Neutrophil (primary cell): ENCODE measurements around the gene KIR3DL2.
"Not testable (repeated sequence)": the region's sequence is repeated elsewhere in the genome, so short reads cannot be mapped to it uniquely, and the experiment has no call there.

Experiments
- H3K27ac ChIP-seq: fragments of 200-600 bp; sonication (generic); 2 replicates; pipeline ENCODE4 v1.5.1; 2016; ENCODE audit warnings: mild to moderate bottlenecking, moderate library complexity
- H3K27me3 ChIP-seq: fragments of 200-600 bp; sonication (generic); 2 replicates; pipeline ENCODE4 v1.6.0; 2016; ENCODE audit warnings: mild to moderate bottlenecking
- H3K36me3 ChIP-seq: fragments of 200-600 bp; sonication (generic); 2 replicates; pipeline ENCODE4 v1.5.1; 2017
- H3K4me1 ChIP-seq, 2 experiments: fragments of 200-600 bp in 1 of 2; sonication (generic) in 1 of 2; 1 replicate in 1 of 2; 2 replicates in 1 of 2; pipeline versions ENCODE4 v1.5.1 to v1.6.1; 2013 to 2016; ENCODE audit warnings: low read depth in 1 of 2, low read length in 1 of 2, mild to moderate bottlenecking in 1 of 2, moderate library complexity in 1 of 2; ENCODE audit not compliant: control insufficient read depth in 1 of 2, insufficient read depth in 1 of 2
- H3K4me3 ChIP-seq, 2 experiments: fragments of 200-600 bp in 1 of 2; sonication (generic) in 1 of 2; 1 replicate in 1 of 2; 2 replicates in 1 of 2; pipeline ENCODE4 v1.5.1; 2013 to 2016; ENCODE audit warnings: low read depth in 1 of 2, low read length in 1 of 2, mild to moderate bottlenecking in 1 of 2, moderate library complexity in 1 of 2
- H3K9me3 ChIP-seq: fragments of 200-600 bp; sonication (generic); 2 replicates; pipeline ENCODE4 v1.5.1; 2016
- TF ChIP-seq, protein P1 (sequence below): fragments of 200-600 bp; sonication (generic); IDR thresholded peaks from 2 replicates; pipeline ENCODE4 v1.5.1; 2016; ENCODE audit warnings: antibody characterized with exemption

The KIR3DL2 gene

DNA sequence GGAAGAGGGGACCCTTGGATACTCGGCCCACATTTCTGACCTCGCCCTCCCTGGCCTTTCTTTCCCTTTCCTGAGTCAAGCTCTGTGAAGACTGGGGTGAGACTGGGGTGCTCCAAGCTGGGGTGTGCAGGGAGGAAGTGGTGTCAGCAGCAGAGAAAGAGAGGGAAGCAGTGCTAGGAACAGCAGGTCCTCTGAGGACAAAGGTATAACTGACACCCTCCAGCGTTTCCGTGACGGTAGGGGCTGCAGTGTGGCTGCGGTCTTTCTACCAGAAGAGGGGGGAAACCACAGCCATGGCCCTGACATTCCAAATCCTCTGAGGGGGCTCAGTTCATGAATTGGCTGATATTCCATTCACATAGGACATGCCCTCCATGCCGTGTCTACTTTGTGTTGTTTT, 1.1 kb downstream of the KIR3DL2 start:
- no peaks in the 10 kb centered on the region for H3K27me3 ChIP-seq
- peaks cover 14 to 26% of the 10 kb centered on the region in 2 experiments for H3K4me1 ChIP-seq
- no peaks in the 10 kb centered on the region for H3K36me3 ChIP-seq
- H3K9me3 ChIP-seq = no peaks in the 10 kb centered on the region
- TF ChIP-seq, protein P1, sequence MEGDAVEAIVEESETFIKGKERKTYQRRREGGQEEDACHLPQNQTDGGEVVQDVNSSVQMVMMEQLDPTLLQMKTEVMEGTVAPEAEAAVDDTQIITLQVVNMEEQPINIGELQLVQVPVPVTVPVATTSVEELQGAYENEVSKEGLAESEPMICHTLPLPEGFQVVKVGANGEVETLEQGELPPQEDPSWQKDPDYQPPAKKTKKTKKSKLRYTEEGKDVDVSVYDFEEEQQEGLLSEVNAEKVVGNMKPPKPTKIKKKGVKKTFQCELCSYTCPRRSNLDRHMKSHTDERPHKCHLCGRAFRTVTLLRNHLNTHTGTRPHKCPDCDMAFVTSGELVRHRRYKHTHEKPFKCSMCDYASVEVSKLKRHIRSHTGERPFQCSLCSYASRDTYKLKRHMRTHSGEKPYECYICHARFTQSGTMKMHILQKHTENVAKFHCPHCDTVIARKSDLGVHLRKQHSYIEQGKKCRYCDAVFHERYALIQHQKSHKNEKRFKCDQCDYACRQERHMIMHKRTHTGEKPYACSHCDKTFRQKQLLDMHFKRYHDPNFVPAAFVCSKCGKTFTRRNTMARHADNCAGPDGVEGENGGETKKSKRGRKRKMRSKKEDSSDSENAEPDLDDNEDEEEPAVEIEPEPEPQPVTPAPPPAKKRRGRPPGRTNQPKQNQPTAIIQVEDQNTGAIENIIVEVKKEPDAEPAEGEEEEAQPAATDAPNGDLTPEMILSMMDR = no peak
- peak overlapping the region; percentile 59 for H3K27ac ChIP-seq
- H3K4me3 ChIP-seq = no peak overlapping the region

DNA sequence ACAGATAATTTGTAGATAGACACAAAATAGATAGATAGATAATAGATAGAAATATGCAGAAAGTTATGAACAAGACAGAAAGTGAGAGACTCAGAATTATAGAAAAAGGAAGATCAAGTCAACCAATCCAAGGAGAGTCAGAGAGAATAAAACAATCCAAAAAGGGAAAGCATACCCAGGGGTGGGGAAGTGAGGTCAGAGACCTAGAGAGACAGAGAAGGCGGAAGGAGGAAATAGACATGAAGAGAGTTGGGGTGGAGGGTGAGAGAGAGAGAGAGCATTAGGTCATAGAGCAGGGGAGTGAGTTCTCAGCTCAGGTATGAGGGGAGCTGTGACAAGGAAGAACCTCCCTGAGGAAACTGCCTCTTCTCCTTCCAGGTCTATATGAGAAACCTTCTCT, 5.0 kb downstream of the KIR3DL2 start:
- peak overlapping the region; percentile 63 for H3K27ac ChIP-seq
- peaks cover 36 to 47% of the 10 kb centered on the region in 2 experiments for H3K4me1 ChIP-seq
- H3K36me3 ChIP-seq, H3K27me3 ChIP-seq, H3K4me3 ChIP-seq, H3K9me3 ChIP-seq: not testable (repeated sequence)

DNA sequence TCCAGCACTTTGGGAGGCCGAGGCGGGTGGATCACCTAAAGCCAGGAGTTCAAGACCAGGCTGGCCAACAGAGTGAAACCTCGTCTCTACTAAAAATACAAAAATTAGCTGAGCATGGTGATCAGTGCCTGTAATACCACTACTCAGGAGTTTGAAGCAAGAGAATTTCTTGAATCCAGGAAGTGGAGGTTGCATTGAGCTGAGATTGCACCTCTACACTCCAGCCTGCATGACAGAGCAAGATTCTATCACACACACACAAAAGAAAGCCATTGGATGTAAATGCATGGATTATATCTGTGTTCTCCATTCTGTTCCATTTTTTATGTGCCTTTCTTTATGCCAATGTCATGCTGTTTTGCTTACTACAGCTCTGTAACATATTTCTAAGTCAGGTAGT, 8.2 kb downstream of the KIR3DL2 start:
- H3K9me3 ChIP-seq, H3K36me3 ChIP-seq, H3K4me3 ChIP-seq: not testable (repeated sequence)
- H3K4me1 ChIP-seq = peaks cover 31 to 33% of the 10 kb centered on the region in 2 experiments
- peaks cover 16% of the 10 kb centered on the region for H3K27me3 ChIP-seq
- peak overlapping the region; percentile 72 for H3K27ac ChIP-seq

DNA sequence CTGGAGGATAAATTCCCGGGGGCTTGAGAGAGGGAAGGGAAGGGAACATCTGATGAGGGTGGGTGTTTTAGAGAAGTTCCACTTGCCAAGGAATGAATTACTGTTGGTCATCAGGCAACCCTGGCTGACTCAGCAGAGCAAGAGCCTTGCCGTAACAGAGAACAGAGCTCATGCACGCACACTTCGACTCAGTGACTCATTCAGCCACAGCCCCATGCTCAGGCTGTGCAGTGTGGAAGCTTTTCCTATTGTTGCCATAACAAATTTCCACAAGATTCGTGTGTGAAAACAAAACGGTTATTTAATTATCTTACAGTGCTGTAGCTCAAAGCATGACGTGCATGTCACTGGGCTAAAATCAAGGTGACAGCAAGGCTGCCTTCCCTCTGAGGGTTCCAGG, 9.2 kb downstream of the KIR3DL2 start:
- Histone ChIP-seq H3K4me3 (peak overlapping the region in 1 of 2 experiments; percentile 7), H3K27ac (peak overlapping the region; percentile 72), H3K27me3 (peaks cover 16% of the 10 kb centered on the region), H3K4me1 (peaks cover 31 to 33% of the 10 kb centered on the region in 2 experiments)
- not testable (repeated sequence) for H3K36me3 ChIP-seq, H3K9me3 ChIP-seq

DNA sequence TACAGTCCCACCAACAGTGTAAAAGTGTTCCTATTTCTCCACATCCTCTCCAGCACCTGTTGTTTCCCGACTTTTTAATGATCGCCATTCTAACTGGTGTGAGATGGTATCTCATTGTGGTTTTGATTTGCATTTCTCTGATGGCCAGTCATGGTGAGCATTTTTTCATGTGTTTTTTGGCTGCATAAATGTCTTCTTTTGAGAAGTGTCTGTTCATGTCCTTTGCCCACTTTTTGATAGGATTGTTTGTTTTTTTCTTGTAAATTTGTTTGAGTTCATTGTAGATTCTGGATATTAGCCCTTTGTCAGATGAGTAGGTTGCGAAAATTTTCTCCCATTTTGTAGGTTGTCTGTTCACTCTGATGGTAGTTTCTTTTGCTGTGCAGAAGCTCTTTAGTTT, 13.2 kb downstream of the KIR3DL2 start:
- peaks cover 17 to 19% of the 10 kb centered on the region in 2 experiments for H3K4me1 ChIP-seq
- not testable (repeated sequence) for H3K36me3 ChIP-seq, H3K9me3 ChIP-seq, H3K4me3 ChIP-seq, H3K27ac ChIP-seq
- H3K27me3 ChIP-seq = peaks cover 32% of the 10 kb centered on the region

DNA sequence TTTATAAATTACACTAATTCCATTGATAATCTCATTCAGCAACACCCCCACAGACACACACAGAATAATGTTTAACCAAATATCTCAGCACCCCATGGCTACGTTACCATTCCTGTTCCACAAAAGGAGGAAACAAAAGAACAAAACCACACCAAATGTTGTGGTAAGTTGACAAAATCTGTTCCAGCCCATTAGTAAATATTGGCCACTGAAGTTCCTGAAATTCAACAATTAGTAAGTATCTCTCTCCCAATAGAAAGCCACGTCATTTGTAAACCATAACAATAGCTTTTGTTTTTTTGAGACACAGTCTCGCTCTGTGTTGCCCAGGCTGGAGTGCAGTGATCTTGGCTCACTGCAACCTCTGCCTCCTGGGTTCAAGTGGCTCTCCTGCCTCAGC, 21.5 kb downstream of the KIR3DL2 start:
- Histone ChIP-seq H3K9me3 (no peaks in the 10 kb centered on the region), H3K36me3 (peaks cover 3% of the 10 kb centered on the region), H3K27ac (peak overlapping the region; percentile 95), H3K27me3 (peaks cover 1% of the 10 kb centered on the region), H3K4me3 (peak overlapping the region; percentile 8 to 25), H3K4me1 (peaks cover 46 to 51% of the 10 kb centered on the region in 2 experiments)
- TF ChIP-seq, protein P1 = no peak

DNA sequence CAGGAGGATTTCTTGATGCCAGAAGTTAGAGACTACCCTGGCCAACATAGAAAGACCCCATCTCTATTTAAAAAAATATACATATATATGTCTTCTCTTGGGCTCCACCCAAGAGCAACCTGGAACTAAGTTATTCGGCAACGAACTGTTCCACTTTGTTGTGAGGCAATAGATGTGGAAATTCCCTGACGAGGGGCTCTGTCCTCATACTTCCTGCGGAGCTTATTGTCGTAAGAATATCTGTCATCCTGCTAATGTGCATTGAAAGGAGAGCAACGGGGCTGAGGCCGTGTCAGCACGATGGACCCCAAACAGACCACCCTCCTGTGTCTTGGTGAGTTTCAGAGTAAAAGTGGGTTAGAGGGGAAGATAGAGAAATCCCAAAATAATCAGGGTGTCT, 23.7 kb downstream of the KIR3DL2 start, which contains the start of gene FCAR:
FCAR (plus strand) TSS at position 246 of the 400 bp plus-strand sequence; CDS start at position 301, 55 bp downstream.
- H3K36me3 ChIP-seq = peaks cover 7% of the 10 kb centered on the region
- H3K9me3 ChIP-seq = no peaks in the 10 kb centered on the region
- peaks cover 69 to 73% of the 10 kb centered on the region in 2 experiments for H3K4me1 ChIP-seq
- no peaks in the 10 kb centered on the region for H3K27me3 ChIP-seq
- H3K27ac ChIP-seq = peak within 1 kb of the TSS; percentile 95
- TF ChIP-seq, protein P1 = no peak
- peak within 1 kb of the TSS; percentile 84 to 92 for H3K4me3 ChIP-seq

DNA sequence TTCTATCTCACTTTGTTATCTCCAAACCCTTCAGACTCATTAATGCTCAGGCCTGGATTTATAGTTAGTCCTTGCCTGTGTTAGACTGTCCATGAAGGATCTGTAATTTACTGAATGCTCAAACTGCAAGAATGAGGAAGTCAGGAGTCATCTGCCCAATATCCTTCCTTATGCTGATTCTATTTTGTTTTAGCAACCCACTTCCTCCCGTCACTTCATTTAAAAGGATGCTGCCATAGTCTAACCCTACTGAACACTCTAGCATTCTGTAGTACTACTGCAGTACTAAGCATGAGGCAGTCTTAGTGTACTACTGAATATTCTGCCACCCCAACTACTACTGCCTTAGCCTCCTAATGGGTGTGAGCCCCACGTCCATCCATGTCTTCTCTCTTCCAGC, 25.3 kb downstream of the KIR3DL2 start:
- Histone ChIP-seq H3K4me3 (peak overlapping the region; percentile 84 to 92), H3K27ac (peak overlapping the region; percentile 95), H3K9me3 (no peaks in the 10 kb centered on the region), H3K4me1 (peaks cover 82 to 85% of the 10 kb centered on the region in 2 experiments), H3K36me3 (peaks cover 11% of the 10 kb centered on the region), H3K27me3 (no peaks in the 10 kb centered on the region)
- TF ChIP-seq, protein P1 = peak; percentile 11
